NCI-H226 (cell line): Measurements from ENCODE around the gene PSTPIP2.
A peak's percentile ranks its signal among the peaks of the same experiment; 100 is the strongest.
"Not testable (repeated sequence)": the region's sequence is repeated elsewhere in the genome, so short reads cannot be mapped to it uniquely, and the experiment has no call there.

ENCODE experiments used
- DNase-seq: peaks from one replicate; pipeline ENCODE4 v3.0.0-alpha.2; 2015

Gene PSTPIP2

DNA sequence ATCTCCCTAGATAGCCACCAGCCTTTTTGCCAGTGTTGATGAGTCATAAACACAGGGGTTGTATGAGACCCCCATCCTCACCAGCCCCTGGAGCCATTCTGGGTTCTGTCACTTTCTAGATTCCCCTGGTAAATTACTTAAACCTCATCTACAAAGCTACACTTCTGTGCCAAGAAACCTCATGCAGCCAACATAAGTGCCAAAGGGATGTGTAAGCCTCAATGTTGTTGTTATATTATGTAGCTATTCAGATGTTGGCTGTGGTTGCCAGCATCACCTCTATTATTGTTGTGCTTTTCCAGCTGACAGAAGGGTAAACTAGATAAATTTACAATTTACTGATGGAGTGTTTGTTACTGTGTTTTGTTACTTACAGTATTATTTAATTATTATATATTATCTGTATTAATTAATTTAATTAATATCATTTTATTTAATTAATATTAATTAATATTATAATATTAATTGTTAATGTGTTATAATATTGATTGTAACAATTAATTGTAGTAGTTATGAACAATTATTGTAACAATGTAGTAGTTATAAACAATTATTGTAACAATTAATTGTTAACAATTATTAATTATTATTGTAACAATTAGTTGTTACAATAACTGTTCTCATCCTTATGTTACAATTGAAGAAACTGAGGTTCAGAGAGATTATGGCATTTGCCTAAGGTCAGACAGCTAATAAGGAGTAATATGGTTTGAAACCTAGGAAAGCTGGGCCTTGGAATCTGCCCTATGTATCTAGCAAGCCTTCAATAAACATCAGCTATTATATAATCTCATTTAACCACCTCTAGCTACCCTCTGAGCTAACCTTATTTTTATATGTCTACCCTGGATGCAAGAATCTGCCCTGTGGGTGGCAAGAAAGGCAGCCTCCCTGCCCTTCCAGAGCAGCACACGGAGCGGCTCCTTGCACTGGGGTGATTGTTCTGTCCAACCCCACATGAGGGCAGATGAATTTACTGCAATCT, 36.1 kb downstream of the PSTPIP2 start:
- DNase-seq = peak; percentile 28

DNA sequence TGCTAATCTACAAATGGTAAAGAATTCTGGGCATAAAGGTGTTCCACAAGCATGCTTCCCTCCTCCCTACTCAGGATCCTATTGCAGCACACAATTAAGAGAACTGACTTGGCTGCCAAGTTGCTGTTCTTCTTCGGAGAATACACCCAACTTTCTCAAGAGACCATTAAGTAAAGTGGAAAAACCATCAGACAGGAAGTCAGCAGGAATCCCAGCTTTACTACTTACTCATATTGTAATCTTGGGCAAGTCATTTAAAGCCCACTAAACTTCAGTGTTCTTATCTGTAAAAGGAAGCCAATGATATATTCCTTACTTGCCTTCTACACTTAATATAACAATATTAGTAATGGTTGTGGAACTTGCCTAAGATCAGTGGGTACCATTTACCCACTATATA, 37.8 kb downstream of the PSTPIP2 start:
- peak; percentile 63 for DNase-seq

DNA sequence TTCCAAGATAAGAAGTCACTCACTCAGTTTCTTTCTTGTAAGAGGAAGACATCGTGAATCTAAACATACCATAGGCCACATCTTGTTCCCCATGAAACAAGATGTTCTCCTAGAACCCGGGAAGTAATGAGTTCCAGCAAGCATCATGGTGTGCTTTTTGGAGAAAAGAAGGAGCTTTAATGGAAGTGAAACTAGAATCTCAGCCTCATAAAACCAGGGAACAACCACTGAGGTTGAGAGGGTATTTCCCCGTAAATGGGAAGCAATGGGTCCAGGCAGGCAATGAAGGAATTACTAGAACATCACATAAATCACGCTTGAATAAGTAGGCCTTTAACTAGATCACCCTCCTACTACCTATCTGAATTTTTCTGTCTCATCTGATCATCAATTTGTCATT, 40.3 kb downstream of the PSTPIP2 start:
- DNase-seq = no peak

DNA sequence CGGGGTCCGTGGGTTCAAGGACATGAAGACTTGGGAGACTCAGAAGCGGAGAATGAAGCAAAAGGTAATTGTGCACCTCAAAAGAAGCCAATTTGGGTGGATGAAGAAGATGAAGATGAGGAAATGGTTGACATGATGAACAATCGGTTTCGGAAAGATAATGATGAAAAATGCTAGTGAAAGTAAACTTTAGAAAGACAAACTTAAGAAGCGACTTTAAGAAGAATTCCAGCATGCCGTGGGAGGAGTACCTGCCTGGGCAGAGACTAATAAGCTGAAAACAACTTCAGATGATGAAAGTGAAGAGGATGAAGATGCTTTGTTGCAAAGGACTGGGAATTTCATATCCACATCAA, 43.5 kb downstream of the PSTPIP2 start:
- no peak for DNase-seq

DNA sequence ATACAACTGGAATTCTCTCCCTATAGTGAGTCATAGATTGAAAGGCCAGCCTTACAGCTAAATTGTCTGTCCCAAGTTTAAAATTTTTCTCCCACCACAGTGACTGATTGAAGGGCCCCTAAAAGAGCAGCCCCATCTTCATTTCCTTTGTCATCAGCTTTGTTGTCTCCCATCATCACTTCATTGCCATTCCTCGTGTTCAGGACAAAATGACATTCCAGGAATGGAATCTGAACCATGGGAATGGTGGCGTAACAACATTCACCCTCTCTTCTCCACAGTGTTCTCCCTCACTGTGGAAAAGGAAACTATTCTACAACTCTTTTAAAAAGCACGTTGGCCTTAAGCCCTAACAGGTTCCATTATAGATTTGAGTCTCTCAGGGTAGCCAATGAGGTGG, 52.1 kb downstream of the PSTPIP2 start:
- DNase-seq = no peak

DNA sequence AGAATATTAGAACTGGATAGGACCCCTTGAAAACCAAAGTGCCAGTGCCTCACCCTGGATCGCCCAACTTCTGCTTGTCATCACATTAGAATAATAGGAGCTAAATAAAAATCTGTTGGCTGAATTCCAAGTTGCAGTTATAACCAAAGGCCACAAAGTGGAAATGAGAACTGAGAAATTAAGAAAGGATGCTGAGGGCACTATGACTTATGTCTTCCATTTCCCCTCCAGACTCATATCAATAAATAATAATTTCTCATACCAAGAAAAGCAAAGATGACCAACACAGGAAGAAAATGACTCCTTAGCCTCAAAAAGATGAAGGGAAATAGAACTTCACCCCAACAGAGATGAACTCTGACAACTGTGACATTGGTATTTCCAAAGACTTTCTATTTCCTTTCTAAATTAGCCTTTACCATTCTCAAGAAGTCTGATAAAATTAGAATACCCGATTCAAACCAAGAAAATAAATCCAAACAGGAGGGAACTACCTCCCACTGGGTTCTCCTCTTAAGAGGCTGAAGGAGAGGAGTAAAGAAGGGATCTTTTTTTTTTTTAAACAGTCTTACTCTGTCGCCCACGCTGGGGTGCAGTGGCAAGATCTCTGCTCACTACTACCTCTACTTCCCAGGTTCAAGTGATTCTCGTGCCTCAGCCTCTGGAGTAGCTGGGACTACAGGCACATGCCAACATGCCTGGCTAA, 58.4 kb downstream of the PSTPIP2 start:
- DNase-seq = no peak

DNA sequence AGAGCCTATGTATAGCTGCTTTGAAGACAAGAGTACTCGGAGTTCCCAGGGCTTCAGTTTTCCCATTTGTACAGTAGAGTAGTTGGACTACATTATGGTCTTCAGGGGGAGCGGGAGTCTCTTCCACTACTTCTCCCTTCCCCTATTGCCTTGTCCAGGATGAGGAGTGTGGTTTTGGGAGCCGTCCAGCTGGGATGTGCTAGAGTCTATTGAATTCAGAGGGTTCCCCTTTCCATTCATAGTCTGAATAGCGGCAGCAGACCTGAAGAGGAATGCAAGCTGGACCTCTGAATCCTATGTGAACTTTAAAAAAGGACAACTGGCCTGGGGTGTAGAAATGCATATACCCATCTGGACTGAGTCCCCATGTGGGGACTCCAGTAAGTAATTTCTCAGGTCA, 61.4 kb downstream of the PSTPIP2 start:
- no peak for DNase-seq

DNA sequence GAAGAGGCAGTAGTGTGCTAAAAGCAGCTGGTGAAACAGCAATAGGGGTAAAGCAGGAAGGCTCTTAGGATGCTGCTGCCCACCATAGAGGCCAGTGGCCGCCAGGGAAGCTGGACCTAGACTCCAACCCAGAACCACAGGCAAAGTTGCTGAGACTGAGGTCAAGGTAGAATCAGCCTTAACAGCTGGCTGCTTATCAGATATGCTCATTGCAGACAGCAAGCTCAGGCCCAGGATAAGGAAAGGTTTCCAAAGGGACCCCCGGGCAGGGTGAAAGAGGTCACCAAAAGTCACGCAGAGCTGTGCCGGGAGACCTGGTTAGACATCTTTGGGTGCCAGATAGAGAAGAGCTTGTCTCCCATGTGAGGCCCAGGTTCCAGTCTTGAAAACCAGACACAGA, 62.0 kb downstream of the PSTPIP2 start:
- no peak for DNase-seq

DNA sequence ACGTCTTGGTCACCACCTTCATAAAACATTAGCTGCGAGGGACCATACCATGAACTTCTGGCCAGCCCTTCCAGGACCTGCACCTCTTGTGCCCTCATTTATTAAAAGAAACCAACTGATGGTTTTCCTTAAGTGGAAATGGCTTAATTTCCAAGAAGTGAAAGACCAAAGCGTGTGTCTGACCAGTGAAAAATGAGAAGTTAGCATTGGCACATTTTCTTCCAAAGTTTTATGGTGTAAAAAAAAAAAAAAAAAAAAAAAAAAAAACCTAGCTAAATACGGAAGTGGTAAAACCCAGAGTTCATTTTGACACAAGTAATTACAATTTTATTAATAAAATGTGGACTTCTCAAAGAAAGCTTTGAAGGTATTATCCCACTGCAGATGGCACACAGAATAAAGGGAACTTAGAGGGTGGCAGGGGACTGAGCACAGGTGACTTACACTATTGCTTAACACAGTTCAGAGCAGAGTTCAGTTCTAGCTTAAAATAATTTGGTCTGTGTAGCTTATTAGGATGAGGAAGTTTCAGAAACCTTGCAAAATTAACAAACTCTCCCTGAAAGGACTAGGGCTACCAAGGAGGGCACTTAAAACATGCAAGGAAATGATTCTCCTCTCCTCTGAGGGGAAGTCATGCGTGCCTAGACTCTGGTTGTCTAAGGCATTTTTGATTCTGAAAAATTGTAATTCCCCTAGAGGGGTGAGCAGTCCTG, 62.8 kb downstream of the PSTPIP2 start:
- DNase-seq = no peak

DNA sequence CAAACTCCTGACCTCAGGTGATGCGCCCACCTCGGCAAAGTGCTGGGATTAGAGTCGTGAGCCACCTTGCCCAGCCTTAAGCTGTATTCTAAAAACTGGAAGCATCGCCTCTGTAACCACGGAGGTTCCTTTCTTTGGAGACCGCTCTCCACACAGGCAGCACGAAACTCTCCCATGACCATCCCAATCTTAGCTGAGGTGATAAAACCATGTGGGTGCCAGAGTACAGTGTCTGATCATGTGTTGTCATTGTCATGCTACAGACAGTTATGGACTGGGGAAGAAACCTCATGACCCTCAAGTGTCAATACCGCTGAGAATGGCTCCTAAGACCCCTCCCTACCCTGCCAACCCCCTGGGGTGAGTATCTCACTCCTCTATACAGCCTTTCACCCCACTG, 63.5 kb downstream of the PSTPIP2 start:
- DNase-seq = no peak

DNA sequence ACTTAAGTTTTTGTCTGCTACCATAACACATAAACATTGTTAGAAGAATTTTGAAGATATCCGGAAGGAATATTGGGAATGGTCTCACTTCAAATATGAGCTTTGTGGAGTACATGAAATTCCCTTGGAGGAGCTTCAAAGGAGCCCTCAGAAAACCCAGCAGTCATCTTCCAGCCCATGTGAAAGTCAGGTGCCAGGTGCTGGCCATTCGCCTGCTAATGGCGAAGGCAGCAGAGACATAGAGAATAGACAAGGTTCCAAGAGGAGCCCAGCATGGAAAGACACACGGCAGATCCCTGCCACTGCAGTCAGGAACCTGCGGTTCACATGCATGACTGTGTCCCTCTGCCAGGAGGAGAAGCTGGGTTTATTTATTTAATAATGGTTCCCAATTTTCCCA, 64.9 kb downstream of the PSTPIP2 start:
- no peak for DNase-seq

DNA sequence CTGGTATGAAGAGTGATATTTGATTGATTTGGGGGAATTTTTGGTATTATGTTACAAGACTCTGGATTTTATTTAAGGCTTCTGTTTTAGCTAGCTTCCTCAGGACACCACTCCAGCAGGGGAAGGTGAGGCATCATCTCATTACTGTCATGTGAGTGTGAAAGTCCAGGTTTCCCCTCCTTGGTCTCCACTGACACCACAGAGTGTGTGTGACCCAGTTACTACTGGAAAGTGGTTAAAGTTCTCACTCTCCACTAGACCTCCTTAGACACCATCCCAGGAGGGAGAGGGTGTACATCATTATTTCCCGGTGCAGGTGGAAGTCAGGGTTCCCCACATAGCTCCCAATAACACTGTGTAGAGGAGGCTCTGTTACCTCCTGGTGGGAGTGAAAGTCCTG, 69.1 kb downstream of the PSTPIP2 start:
- no peak for DNase-seq

DNA sequence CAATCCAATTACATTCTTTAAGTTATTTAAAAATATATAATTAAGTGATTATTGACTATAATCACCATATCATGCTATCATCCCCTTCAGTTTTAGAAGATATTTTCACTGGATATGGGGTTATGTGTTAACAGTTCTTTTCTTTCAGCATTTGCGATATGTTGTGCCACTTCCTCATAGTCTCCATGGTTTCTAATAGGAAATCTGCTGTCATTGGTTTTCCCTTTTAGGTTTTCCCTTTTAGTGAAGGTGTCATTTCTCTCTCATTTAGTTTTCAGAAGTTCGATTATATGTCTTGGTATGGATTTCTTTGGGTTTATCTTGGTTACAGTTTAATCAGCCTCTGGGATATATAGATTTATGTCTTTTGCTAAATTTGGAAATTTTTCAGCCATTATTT, 70.2 kb downstream of the PSTPIP2 start:
- no peak for DNase-seq

DNA sequence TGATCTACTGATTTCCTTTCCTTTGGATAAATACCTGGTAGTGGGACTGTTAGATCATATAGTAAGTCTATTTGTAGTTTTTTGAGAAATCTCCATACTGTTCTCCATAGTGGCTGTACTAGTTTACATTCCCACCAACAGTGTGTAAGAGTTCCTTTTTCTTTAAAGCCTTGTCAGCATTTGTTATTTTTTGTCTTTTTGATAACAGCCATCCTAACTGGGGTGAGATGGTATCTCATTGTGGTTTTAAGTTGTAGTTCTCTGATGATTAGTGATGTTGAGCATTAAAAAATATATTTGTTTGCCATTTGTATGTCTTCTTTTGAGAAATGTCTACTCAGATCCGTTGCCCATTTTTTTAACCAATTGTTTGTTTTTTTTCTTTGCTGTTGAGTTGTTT, 71.0 kb downstream of the PSTPIP2 start:
- DNase-seq = no peak

DNA sequence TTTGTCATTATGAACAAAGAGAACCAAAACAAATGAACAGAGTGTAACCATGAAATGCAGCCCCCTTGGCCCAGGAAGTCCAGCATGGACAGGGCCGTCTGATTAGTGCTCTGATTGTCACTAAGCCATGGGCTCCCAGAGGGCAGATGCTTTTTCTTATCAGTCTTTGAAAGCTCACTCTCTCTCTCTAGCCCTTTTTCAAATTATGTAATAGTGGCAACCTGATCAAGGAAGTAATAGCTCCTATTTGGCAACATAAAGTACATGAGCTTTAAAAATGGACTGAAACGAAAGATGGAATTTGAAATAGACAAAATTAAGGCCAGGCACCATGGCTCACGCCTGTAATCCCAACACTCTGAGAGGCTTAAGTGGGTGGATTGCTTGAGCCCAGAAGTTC, 72.5 kb downstream of the PSTPIP2 start:
- no peak for DNase-seq

DNA sequence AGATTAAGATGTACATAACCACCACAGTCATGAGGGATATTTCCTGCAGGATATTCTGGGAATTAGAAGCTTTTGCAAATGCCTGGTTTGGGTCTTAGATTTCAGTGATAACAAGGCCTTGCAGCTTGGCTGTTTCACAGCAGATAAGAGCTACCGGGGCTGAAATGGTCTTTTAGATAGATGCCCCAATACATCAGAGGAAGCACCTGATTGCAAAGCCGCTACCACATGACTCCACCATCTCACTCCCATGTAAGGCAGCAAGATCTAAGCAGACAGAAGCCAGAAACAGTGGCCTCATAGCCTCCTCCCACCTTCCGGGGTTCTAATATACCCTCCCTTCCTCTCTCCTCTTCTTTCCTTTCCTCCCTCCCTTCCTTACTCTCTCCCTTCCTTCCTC, 73.8 kb downstream of the PSTPIP2 start:
- DNase-seq = no peak

DNA sequence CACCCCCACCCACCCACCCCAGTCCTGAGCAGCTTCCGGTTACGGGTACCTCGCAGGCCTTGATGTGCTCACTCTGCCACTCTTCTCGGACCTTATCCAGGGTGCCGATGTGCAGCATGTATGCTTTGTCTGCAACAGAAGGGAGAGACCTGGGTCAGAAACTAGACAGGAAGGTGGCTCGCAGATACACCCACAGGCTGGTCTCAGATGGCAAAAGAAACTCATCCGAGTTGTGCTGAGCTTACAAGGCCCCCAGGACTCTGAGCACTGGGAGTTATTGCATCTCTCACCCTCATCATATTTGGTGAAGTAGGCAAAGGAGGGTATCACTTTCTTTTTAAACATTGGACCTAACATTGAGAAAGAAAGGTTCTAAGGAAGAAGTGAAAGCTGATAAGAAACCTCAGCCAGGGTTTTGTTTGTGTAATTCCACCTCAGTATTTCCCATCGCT, 74.3 kb downstream of the PSTPIP2 start:
- DNase-seq = no peak

DNA sequence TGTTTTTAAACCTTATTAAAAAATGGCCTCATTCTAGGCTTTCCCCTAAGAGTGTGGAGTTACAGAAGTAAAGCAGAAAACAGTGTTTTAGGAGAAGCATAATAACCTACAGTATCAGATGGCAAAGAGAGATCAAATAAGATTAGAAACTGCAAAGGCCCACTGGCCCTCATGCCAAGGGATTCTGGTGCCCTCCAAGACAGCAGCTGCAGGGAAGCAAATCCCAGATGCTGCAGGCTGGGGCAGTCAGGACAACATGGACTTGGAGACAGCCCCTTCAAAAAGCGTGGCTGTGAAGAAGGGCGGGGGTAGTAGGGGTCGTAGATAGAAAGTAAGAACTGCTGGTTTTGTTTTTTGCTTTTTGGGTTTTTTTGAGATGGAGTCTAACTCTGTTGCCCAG, 76.6 kb downstream of the PSTPIP2 start:
- DNase-seq = no peak

DNA sequence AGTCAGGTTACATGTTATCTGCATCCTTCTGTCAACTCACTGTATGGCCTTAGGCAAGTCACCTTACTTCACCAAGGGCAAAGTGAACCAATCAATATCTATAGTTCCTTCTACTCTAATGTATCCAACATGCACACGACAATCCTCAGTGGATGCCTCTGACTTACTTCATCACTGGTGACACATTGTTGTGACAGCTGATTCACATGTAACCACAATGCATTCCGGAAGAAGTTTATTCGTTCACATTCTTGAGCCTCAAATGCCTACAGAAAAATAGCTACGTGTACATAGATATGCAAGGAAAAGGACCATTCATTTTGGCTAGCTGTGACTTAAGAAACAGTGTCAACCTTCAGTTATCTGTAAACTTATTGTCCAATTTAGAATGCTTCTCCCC, 78.6 kb downstream of the PSTPIP2 start:
- DNase-seq = peak; percentile 11

DNA sequence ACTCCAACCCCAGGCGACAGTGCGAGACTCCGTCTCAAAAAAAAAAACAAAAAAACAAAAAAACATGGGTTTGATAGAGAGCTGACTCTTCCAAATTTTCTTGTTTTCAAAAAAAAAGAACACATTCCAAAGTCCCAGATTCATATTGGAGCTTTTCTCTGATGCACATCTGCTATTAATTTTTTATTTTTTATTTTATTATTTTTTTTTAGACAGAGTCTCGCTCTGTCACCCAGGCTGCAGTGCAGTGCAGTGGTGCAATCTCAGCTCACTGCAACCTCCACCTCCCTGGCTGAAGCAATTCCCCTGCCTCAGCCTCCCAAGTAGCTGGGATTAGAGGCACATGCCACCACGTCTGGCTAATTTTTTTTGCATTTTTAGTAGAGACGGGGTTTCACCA, 79.5 kb downstream of the PSTPIP2 start:
- not testable (repeated sequence) for DNase-seq

DNA sequence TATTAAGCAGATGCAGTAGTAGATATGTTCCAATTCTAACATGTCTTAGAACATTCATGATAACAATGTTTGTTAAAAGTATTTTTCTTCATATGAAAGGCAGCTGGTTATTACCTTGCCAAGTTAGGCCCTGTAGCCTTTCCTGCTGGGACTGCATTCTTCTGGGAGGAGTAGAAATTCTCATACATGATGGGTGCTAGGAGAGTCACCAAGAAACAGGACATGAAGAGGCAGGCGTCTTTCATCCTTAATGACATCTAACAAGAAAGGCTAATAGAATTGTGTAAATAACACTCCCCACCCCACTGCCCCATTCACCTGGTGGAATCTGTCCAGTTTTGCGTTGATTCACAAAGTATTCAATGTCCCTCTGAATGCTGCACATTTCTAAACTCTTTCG, 80.3 kb downstream of the PSTPIP2 start:
- no peak for DNase-seq

DNA sequence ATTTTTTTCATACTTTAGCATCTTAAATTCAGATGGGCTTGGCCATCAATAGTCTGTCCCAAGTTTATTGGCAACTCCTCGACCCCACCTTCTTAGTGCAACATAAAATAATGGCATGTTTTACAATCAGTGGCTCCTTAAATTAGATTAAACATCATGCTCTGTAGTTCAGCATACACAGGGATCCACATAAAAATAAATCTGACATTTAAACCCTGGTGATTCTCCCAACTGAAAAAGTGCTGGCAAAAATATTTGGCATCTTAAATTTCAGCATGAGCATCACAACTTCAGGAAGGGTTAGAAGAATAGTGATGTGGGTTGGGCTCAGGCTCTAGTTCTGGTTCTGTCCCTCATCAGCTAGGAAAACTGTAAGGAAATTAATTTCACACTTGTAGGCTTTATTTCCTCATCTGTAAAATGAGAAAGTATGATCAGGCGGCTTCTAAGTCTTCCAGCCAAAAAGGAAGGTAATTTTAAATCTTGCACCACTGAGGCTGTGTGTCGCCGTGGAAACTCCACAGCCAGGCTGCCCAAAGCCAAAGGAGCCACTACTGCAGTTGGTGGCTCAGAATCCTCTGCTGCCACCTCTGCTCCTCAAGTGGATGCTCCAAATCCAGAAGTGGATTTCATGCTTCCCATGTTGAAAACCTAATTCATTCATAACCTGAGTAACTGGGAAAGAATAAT, 87.4 kb downstream of the PSTPIP2 start:
- DNase-seq = no peak

DNA sequence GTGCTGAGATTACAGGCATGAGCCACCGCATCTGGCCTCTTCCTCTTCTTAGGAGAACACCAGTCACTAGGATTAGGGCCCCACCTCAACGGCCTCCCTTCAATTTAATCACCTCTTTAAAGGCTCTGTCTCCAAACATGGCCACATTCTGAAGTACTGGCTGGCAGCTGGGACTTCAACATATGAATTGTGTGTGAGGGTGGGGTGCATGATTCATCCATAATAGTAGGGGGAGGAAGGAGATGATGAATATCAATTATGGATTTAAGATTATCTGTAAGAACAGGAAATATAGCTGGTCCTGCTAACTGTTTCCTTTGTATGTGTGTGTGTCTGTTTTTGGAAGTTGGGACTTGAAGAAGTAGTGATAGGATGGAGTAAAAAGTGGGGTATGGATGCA, 90.2 kb downstream of the PSTPIP2 start:
- DNase-seq = no peak
